Glutamatergic neuron (in vitro differentiated cells): ENCODE results near the gene ACTRT3. TPM values are rescaled to one million over a fixed set of nuclear protein-coding genes. Genes with fewer than 3 reads are reported as not detected.

ENCODE experiments used
- DNase-seq: peaks from one replicate; pipeline ENCODE4 v3.0.0; 2022
- H3K27ac Mint-ChIP-seq: one replicate; pipeline ENCODE4 v1.8.0; 2020; ENCODE audit warnings: mild to moderate bottlenecking, mixed read lengths, inconsistent platforms; ENCODE audit not compliant: unreplicated experiment
- H3K27me3 Mint-ChIP-seq: one replicate; pipeline ENCODE4 v1.8.0; 2020; ENCODE audit warnings: mild to moderate bottlenecking, moderate library complexity, mixed read lengths, inconsistent platforms; ENCODE audit not compliant: unreplicated experiment
- H3K36me3 Mint-ChIP-seq: one replicate; pipeline ENCODE4 v1.8.0; 2020; ENCODE audit warnings: mild to moderate bottlenecking, mixed read lengths, inconsistent platforms; ENCODE audit not compliant: unreplicated experiment
- H3K4me1 Mint-ChIP-seq: one replicate; pipeline ENCODE4 v1.8.0; 2020; ENCODE audit warnings: mild to moderate bottlenecking, low read depth, mixed read lengths, inconsistent platforms; ENCODE audit not compliant: unreplicated experiment
- H3K4me3 Mint-ChIP-seq: one replicate; pipeline ENCODE4 v1.8.0; 2020; ENCODE audit warnings: mild to moderate bottlenecking, mixed read lengths, inconsistent platforms; ENCODE audit not compliant: unreplicated experiment
- H3K9me3 Mint-ChIP-seq: one replicate; pipeline ENCODE4 v1.8.0; 2020; ENCODE audit warnings: mild to moderate bottlenecking, moderate library complexity, mixed read lengths, inconsistent platforms; ENCODE audit not compliant: unreplicated experiment
- CTCF ChIP-seq: fragments of 200-600 bp; sonication (generic); IDR thresholded peaks from one replicate; pipeline ENCODE4 v1.5.0; 2021; ENCODE audit not compliant: partially characterized antibody, unreplicated experiment
- total RNA-seq: library from RNA; stranded (reverse); fragmentation: NEBNext Ultra II Directional; extraction: Animal tissue kit (Norgen Biotek cat#: 25700); gene quantifications from one replicate; pipeline ENCODE4 v1.2.1, GENCODE V29; 2021; ENCODE audit not compliant: unreplicated experiment

ACTRT3 gene
- total RNA-seq, 1 donor from 2014 or later = 1.8 TPM

- H3K27ac Mint-ChIP-seq = peak overlapping the region; percentile 96
- peaks cover 7% of the 10 kb centered on the region for H3K4me1 Mint-ChIP-seq
- peak; percentile 52 for DNase-seq
- H3K27me3 Mint-ChIP-seq = peaks cover 9% of the 10 kb centered on the region
- peaks cover 4% of the 10 kb centered on the region for H3K36me3 Mint-ChIP-seq
- peaks cover 10% of the 10 kb centered on the region for H3K9me3 Mint-ChIP-seq
- no peak for TF ChIP-seq CTCF
- H3K4me3 Mint-ChIP-seq = peak overlapping the region; percentile 98
Measured at GRCh38 chr3:169764312-169764881, 5.0 kb downstream of the ACTRT3 start.

GRCh38 chr3:169760479-169760878, 8.9 kb downstream of the ACTRT3 start:
- TF ChIP-seq CTCF = no peak
- H3K36me3 Mint-ChIP-seq = peaks cover 4% of the 10 kb centered on the region
- H3K4me1 Mint-ChIP-seq = peaks cover 7% of the 10 kb centered on the region
- H3K27ac Mint-ChIP-seq = no peak overlapping the region
- DNase-seq = no peak
- H3K27me3 Mint-ChIP-seq = peaks cover 6% of the 10 kb centered on the region
- H3K9me3 Mint-ChIP-seq = peaks cover 8% of the 10 kb centered on the region
- H3K4me3 Mint-ChIP-seq = no peak overlapping the region

- peaks cover 4% of the 10 kb centered on the region for H3K4me1 Mint-ChIP-seq
- no peak for TF ChIP-seq CTCF
- H3K9me3 Mint-ChIP-seq = peaks cover 4% of the 10 kb centered on the region
- peaks cover 3% of the 10 kb centered on the region for H3K36me3 Mint-ChIP-seq
- H3K27ac Mint-ChIP-seq = no peak overlapping the region
- no peak for DNase-seq
- peaks cover 2% of the 10 kb centered on the region for H3K27me3 Mint-ChIP-seq
- no peak overlapping the region for H3K4me3 Mint-ChIP-seq
Measured at GRCh38 chr3:169759256-169759655, 10.1 kb downstream of the ACTRT3 start.

GRCh38 chr3:169758359-169758994, 10.9 kb downstream of the ACTRT3 start:
- Mint-ChIP-seq H3K27me3 (no peaks in the 10 kb centered on the region), H3K4me1 (peaks cover 4% of the 10 kb centered on the region), H3K36me3 (no peaks in the 10 kb centered on the region), H3K27ac (no peak overlapping the region), H3K9me3 (peaks cover 2% of the 10 kb centered on the region), H3K4me3 (no peak overlapping the region)
- TF ChIP-seq CTCF = no peak
- no peak for DNase-seq

GRCh38 chr3:169755488-169755887, 13.9 kb downstream of the ACTRT3 start:
- no peaks in the 10 kb centered on the region for H3K27me3 Mint-ChIP-seq
- TF ChIP-seq CTCF = no peak
- H3K27ac Mint-ChIP-seq = no peak overlapping the region
- H3K9me3 Mint-ChIP-seq = no peaks in the 10 kb centered on the region
- no peak overlapping the region for H3K4me3 Mint-ChIP-seq
- DNase-seq = no peak
- no peaks in the 10 kb centered on the region for H3K4me1 Mint-ChIP-seq
- H3K36me3 Mint-ChIP-seq = no peaks in the 10 kb centered on the region
